Mucosa of rectum (tissue), 2 donors: ENCODE measurements around the gene C1orf115.

Experiments
- H3K27ac ChIP-seq, 2 donors: one replicate each; pipeline ENCODE4 v1.7.0; 2013; ENCODE audit warnings: inconsistent platforms in 2 of 2, low read depth in 2 of 2, low read length in 2 of 2
- H3K27me3 ChIP-seq, 2 donors: one replicate each; pipeline ENCODE4 v1.7.0; 2013; ENCODE audit warnings: low read length in 2 of 2; ENCODE audit not compliant: control insufficient read depth in 2 of 2, insufficient read depth in 2 of 2
- H3K36me3 ChIP-seq, 2 donors: one replicate each; pipeline ENCODE4 v1.7.0; 2013; ENCODE audit warnings: low read length in 2 of 2; ENCODE audit not compliant: control insufficient read depth in 2 of 2, insufficient read depth in 2 of 2
- H3K4me1 ChIP-seq, 2 donors: one replicate each; pipeline ENCODE4 v1.7.0; 2013; ENCODE audit warnings: low read length in 2 of 2, mild to moderate bottlenecking in 1 of 2; ENCODE audit not compliant: control insufficient read depth in 2 of 2, insufficient read depth in 2 of 2
- H3K4me3 ChIP-seq, 2 donors: one replicate each; pipeline ENCODE4 v1.7.0; 2013; ENCODE audit warnings: low read length in 2 of 2
- H3K9ac ChIP-seq, 2 donors: one replicate each; pipeline ENCODE4 v1.7.0; 2013; ENCODE audit warnings: low read length in 2 of 2, low read depth in 1 of 2, mild to moderate bottlenecking in 1 of 2
- H3K9me3 ChIP-seq, 2 donors: one replicate each; pipeline ENCODE4 v1.7.0; 2013; ENCODE audit warnings: low read length in 2 of 2; ENCODE audit not compliant: control insufficient read depth in 2 of 2
- donor health status: healthy.
- donor health status: Normal muscosa, but diverticular disease.

The C1orf115 gene

GRCh38 chr1:220690140-220691052 is at the start of gene C1orf115:
C1orf115 (plus strand) TSS chr1:220690363; CDS start chr1:220690403, 40 bp downstream.
- Histone ChIP-seq H3K36me3 (no peaks in the 10 kb centered on the region), H3K9ac (peak within 1 kb of the TSS; percentile 74 to 86), H3K9me3 (no peaks in the 10 kb centered on the region), H3K4me3 (peak within 1 kb of the TSS; percentile 79), H3K27me3 (no peaks in the 10 kb centered on the region), H3K27ac (peak within 1 kb of the TSS; percentile 65 to 69), H3K4me1 (peaks cover 11 to 14% of the 10 kb centered on the region in 2 donors)

- Histone ChIP-seq H3K4me1 (no peaks in the 10 kb centered on the region), H3K36me3 (no peaks in the 10 kb centered on the region), H3K27ac (no peak overlapping the region), H3K9me3 (no peaks in the 10 kb centered on the region), H3K9ac (no peak overlapping the region), H3K4me3 (no peak overlapping the region), H3K27me3 (no peaks in the 10 kb centered on the region)
Measured at GRCh38 chr1:220642285-220642684, 47.9 kb upstream of the C1orf115 start.

- Histone ChIP-seq H3K27ac (no peak overlapping the region), H3K9me3 (no peaks in the 10 kb centered on the region), H3K4me3 (no peak overlapping the region), H3K36me3 (no peaks in the 10 kb centered on the region), H3K27me3 (no peaks in the 10 kb centered on the region), H3K9ac (no peak overlapping the region), H3K4me1 (no peaks in the 10 kb centered on the region)
Measured at GRCh38 chr1:220652995-220653394, 37.2 kb upstream of the C1orf115 start.

GRCh38 chr1:220655509-220655908 is 34.7 kb upstream of the C1orf115 start:
- no peak overlapping the region for H3K9ac ChIP-seq
- H3K36me3 ChIP-seq = no peaks in the 10 kb centered on the region
- H3K27me3 ChIP-seq = no peaks in the 10 kb centered on the region
- no peaks in the 10 kb centered on the region for H3K4me1 ChIP-seq
- no peak overlapping the region for H3K4me3 ChIP-seq
- H3K27ac ChIP-seq = no peak overlapping the region
- no peaks in the 10 kb centered on the region for H3K9me3 ChIP-seq

GRCh38 chr1:220655961-220656740 is 34.0 kb upstream of the C1orf115 start:
- no peaks in the 10 kb centered on the region for H3K4me1 ChIP-seq
- no peaks in the 10 kb centered on the region for H3K36me3 ChIP-seq
- H3K27ac ChIP-seq = no peak overlapping the region

GRCh38 chr1:220666349-220666748 is 23.8 kb upstream of the C1orf115 start:
- no peak overlapping the region for H3K9ac ChIP-seq
- H3K27ac ChIP-seq = no peak overlapping the region
- no peaks in the 10 kb centered on the region for H3K36me3 ChIP-seq
- no peak overlapping the region for H3K4me3 ChIP-seq
- H3K27me3 ChIP-seq = no peaks in the 10 kb centered on the region
- H3K4me1 ChIP-seq = no peaks in the 10 kb centered on the region
- H3K9me3 ChIP-seq = no peaks in the 10 kb centered on the region

More at GRCh38 chr1:220655961-220656740, 34.0 kb upstream of the C1orf115 start:
- no peak overlapping the region for H3K4me3 ChIP-seq
- no peak overlapping the region for H3K9ac ChIP-seq
- H3K27me3 ChIP-seq = no peaks in the 10 kb centered on the region
- H3K9me3 ChIP-seq = no peaks in the 10 kb centered on the region

GRCh38 chr1:220669005-220669404 is 21.2 kb upstream of the C1orf115 start:
- Histone ChIP-seq H3K9ac (no peak overlapping the region), H3K9me3 (no peaks in the 10 kb centered on the region), H3K4me1 (no peaks in the 10 kb centered on the region), H3K27me3 (no peaks in the 10 kb centered on the region), H3K27ac (no peak overlapping the region), H3K4me3 (no peak overlapping the region), H3K36me3 (no peaks in the 10 kb centered on the region)

GRCh38 chr1:220670365-220670764 is 19.8 kb upstream of the C1orf115 start:
- Histone ChIP-seq H3K27me3 (no peaks in the 10 kb centered on the region), H3K36me3 (no peaks in the 10 kb centered on the region), H3K4me3 (no peak overlapping the region), H3K9me3 (no peaks in the 10 kb centered on the region), H3K4me1 (no peaks in the 10 kb centered on the region), H3K27ac (no peak overlapping the region), H3K9ac (no peak overlapping the region)

- H3K36me3 ChIP-seq = no peaks in the 10 kb centered on the region
- H3K9me3 ChIP-seq = no peaks in the 10 kb centered on the region
- no peak overlapping the region for H3K4me3 ChIP-seq
- H3K27ac ChIP-seq = no peak overlapping the region
- H3K4me1 ChIP-seq = no peaks in the 10 kb centered on the region
- H3K9ac ChIP-seq = no peak overlapping the region
- no peaks in the 10 kb centered on the region for H3K27me3 ChIP-seq
Measured at GRCh38 chr1:220673921-220674320, 16.2 kb upstream of the C1orf115 start.

- no peak overlapping the region for H3K9ac ChIP-seq
- peaks cover 0 to 1% of the 10 kb centered on the region in 2 donors for H3K27me3 ChIP-seq
- no peaks in the 10 kb centered on the region for H3K9me3 ChIP-seq
- no peaks in the 10 kb centered on the region for H3K36me3 ChIP-seq
- H3K27ac ChIP-seq = no peak overlapping the region
- no peak overlapping the region for H3K4me3 ChIP-seq
- H3K4me1 ChIP-seq = no peaks in the 10 kb centered on the region
Measured at GRCh38 chr1:220677251-220677650, 12.9 kb upstream of the C1orf115 start.
